Kidney (tissue), 14 donors: Measurements from ENCODE around the gene VCX3B. TPM values are rescaled to one million over a fixed set of nuclear protein-coding genes. Genes with fewer than 3 reads are reported as not detected.

ENCODE experiments used
- DNase-seq, 5 donors: peaks; one replicate each; pipeline ENCODE4 v3.0.0-alpha.2; 2013 to 2020
- FAIRE-seq: peaks from 2 replicates; lab custom pipeline; 2012; peaks lifted over from hg19 to GRCh38; lab: Jason Lieb, UNC
- H3K27ac ChIP-seq, 2 donors: one replicate each; pipeline ENCODE4 v1.7.0; 2013; ENCODE audit warnings: low read depth in 2 of 2, low read length in 2 of 2, inconsistent platforms in 1 of 2
- H3K27me3 ChIP-seq: one replicate; pipeline ENCODE4 v1.7.1; 2013; ENCODE audit warnings: low read length, inconsistent platforms; ENCODE audit not compliant: control insufficient read depth, insufficient read depth
- H3K36me3 ChIP-seq, 3 donors: one replicate each; pipeline versions ENCODE4 v1.7.0 to v1.7.1; 2013; ENCODE audit warnings: low read length in 3 of 3, control low read depth in 1 of 3, inconsistent platforms in 1 of 3; ENCODE audit not compliant: insufficient read depth in 3 of 3, control insufficient read depth in 2 of 3
- H3K4me1 ChIP-seq, 3 donors: one replicate each; pipeline versions ENCODE4 v1.7.0 to v1.7.1; 2013; ENCODE audit warnings: low read length in 3 of 3, inconsistent platforms in 1 of 3, low read depth in 1 of 3; ENCODE audit not compliant: control insufficient read depth in 2 of 3, insufficient read depth in 2 of 3
- H3K4me3 ChIP-seq, 3 donors: one replicate each; pipeline versions ENCODE4 v1.7.0 to v1.8.1; 2013; ENCODE audit warnings: low read length in 3 of 3, control low read depth in 1 of 3, inconsistent platforms in 1 of 3
- H3K9ac ChIP-seq, 3 donors: one replicate each; pipeline versions ENCODE4 v1.7.0 to v1.7.1; 2013; ENCODE audit warnings: low read length in 3 of 3, control low read depth in 1 of 3, inconsistent platforms in 1 of 3
- H3K9me3 ChIP-seq, 3 donors: one replicate each; pipeline versions ENCODE4 v1.7.0 to v1.7.1; 2013; ENCODE audit warnings: low read length in 3 of 3, control low read depth in 1 of 3, inconsistent platforms in 1 of 3; ENCODE audit not compliant: control insufficient read depth in 2 of 3, insufficient read depth in 1 of 3
- CTCF ChIP-seq: IDR thresholded peaks from 3 replicates; pipeline ENCODE4 v1.5.1; 2012; ENCODE audit warnings: mild to moderate bottlenecking, moderate library complexity, borderline replicate concordance; ENCODE audit not compliant: insufficient read depth; ENCODE audit errors: extremely low read depth
- intact Hi-C: fragments of 100-400 bp; cut with DNase I; formaldehyde crosslinking; loops from one replicate; pipeline ENCODE4 v1.11.1; 2022
- polyA plus RNA-seq: library from polyadenylated mRNA; stranded (reverse); fragments of 350-450 nt; fragmentation: Illumina TruSeq; extraction: RNeasy Lipid Tissue Mini Kit (QIAGEN cat#74804); gene quantifications from one replicate; pipeline ENCODE4 v1.2.3, GENCODE V29; 2014; ENCODE audit warnings: low read depth, low replicate concordance; ENCODE audit not compliant: insufficient read depth
- total RNA-seq: library from RNA; stranded (reverse); fragmentation: NEBNext Ultra II Directional; extraction: Animal tissue kit (Norgen Biotek cat#: 25700); gene quantifications from one replicate; pipeline ENCODE4 v1.2.1, GENCODE V29; 2021
- donor health status: control.
- donor health status: control.
- donor health status: control.
- donor health status: control.
- donor health status: control.
- donor health status: DM: yes; HTN: yes; CAD: no.
- donor health status: Normal renal cell carcinoma (clear cell type).

Gene VCX3B
- total and polyA plus RNA-seq, 2 donors from 2014 or later, result 0.38 to 0.60 TPM

GRCh38 chrX:8430444-8430843 lies 34.2 kb upstream of the VCX3B start:
- no peak overlapping the region for H3K9ac ChIP-seq
- no peak overlapping the region for H3K27ac ChIP-seq
- no peak for TF ChIP-seq CTCF
- H3K4me3 ChIP-seq, result no peak overlapping the region
- H3K4me1 ChIP-seq, result no peaks in the 10 kb centered on the region
- intact Hi-C loops, result no loop called here
- H3K9me3 ChIP-seq, result no peaks in the 10 kb centered on the region
- no peaks in the 10 kb centered on the region for H3K36me3 ChIP-seq
- no peaks in the 10 kb centered on the region for H3K27me3 ChIP-seq
- FAIRE-seq (no peak), DNase-seq (no peak)

- no peaks in the 10 kb centered on the region for H3K27me3 ChIP-seq
- no peak for TF ChIP-seq CTCF
- intact Hi-C loops, result no loop called here
- H3K36me3 ChIP-seq, result no peaks in the 10 kb centered on the region
- no peak overlapping the region for H3K9ac ChIP-seq
- DNase-seq (no peak), FAIRE-seq (no peak)
- no peak overlapping the region for H3K4me3 ChIP-seq
- no peaks in the 10 kb centered on the region for H3K9me3 ChIP-seq
- H3K27ac ChIP-seq, result no peak overlapping the region
- H3K4me1 ChIP-seq, result no peaks in the 10 kb centered on the region
Measured at GRCh38 chrX:8432396-8432795, 32.2 kb upstream of the VCX3B start.

GRCh38 chrX:8433109-8434062 lies 31.2 kb upstream of the VCX3B start:
- no peak for FAIRE-seq

More at GRCh38 chrX:8433109-8434062, 31.2 kb upstream of the VCX3B start:
- Histone ChIP-seq H3K36me3 (no peaks in the 10 kb centered on the region), H3K27ac (no peak overlapping the region), H3K9ac (no peak overlapping the region), H3K9me3 (no peaks in the 10 kb centered on the region), H3K4me3 (no peak overlapping the region), H3K4me1 (no peaks in the 10 kb centered on the region), H3K27me3 (no peaks in the 10 kb centered on the region)
- intact Hi-C loops, result no loop called here
- no peak for DNase-seq
- TF ChIP-seq CTCF, result no peak
